ENCODE data around the gene TRMT44. TPM values are rescaled to one million over a fixed set of nuclear protein-coding genes. Genes with fewer than 3 reads are reported as not detected.

Gene TRMT44
- total RNA-seq, 1 experiment from 2014 or later, result 15.3 TPM

DNA sequence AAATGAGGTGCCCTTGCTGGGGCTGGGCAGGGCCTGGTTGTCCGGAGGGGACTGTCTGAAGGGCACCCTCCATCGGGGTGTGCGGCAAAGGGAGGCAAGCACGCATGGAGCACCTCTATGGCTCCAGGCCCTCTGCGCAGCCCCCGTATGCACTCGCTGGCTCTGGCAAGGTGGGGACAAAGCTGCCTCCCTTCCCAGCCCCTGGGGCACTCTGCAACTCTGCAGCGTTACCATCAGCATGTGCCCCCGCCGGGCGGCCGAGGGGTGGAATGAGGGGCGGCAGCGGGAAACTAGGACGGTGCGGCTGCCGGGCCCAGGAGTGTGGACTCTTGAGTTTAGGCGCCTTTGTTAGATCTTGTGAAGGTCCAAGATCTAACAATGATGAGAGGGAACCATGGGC, 26.4 kb downstream of the TRMT44 start:
- POLR2A ChIA-PET (ENCODE audit: unreplicated experiment), result no interaction called here
- H3K9me3 ChIP-seq (ENCODE audit: low read length), result no peaks in the 10 kb centered on the region
- no peaks in the 10 kb centered on the region for H4K20me1 ChIP-seq (ENCODE audit: low read length)
- H3K4me3 ChIP-seq (ENCODE audit: low read length), result no peak overlapping the region
- no peak overlapping the region for H2AFZ ChIP-seq (ENCODE audit: low read length)
- no peaks in the 10 kb centered on the region for H3K9me2 ChIP-seq (replicated peaks; ENCODE audit: low read length)
- no peak for TF ChIP-seq EZH2 (IDR thresholded peaks at IDR 0.05; ENCODE audit: low read length, unreplicated experiment)
- TF ChIP-seq, protein P1, sequence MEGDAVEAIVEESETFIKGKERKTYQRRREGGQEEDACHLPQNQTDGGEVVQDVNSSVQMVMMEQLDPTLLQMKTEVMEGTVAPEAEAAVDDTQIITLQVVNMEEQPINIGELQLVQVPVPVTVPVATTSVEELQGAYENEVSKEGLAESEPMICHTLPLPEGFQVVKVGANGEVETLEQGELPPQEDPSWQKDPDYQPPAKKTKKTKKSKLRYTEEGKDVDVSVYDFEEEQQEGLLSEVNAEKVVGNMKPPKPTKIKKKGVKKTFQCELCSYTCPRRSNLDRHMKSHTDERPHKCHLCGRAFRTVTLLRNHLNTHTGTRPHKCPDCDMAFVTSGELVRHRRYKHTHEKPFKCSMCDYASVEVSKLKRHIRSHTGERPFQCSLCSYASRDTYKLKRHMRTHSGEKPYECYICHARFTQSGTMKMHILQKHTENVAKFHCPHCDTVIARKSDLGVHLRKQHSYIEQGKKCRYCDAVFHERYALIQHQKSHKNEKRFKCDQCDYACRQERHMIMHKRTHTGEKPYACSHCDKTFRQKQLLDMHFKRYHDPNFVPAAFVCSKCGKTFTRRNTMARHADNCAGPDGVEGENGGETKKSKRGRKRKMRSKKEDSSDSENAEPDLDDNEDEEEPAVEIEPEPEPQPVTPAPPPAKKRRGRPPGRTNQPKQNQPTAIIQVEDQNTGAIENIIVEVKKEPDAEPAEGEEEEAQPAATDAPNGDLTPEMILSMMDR (conservative IDR thresholded peaks at IDR 0.05; ENCODE audit: low read depth, low read length), result no peak
- no peak for TF ChIP-seq EZH2phosphoT487 (IDR thresholded peaks at IDR 0.05; ENCODE audit: borderline replicate concordance, low read length)
- CTCF ChIA-PET, result no interaction called here
- intact Hi-C loops (cut with micrococcal nuclease), result no loop called here
- no peak overlapping the region for H3K9ac ChIP-seq (ENCODE audit: low read length)
- DNase-seq, result no peak
- H3K27me3 ChIP-seq (ENCODE audit: low read length), result no peaks in the 10 kb centered on the region
- no peaks in the 10 kb centered on the region for H3K4me1 ChIP-seq (ENCODE audit: insufficient read depth, low read length)
- no peak overlapping the region for H3K27ac ChIP-seq (ENCODE audit: low read length)
- H3K36me3 ChIP-seq (ENCODE audit: low read depth, low read length), result peaks cover 3% of the 10 kb centered on the region; the same call in 1 of the 2 replicates
- BruUV-seq (replicated peaks), result no TSS peak
- no peak for ATAC-seq
- H3K79me2 ChIP-seq (ENCODE audit: low read length), result no peaks in the 10 kb centered on the region
- no peak overlapping the region for H3K4me2 ChIP-seq (ENCODE audit: low read length)
- H3F3A ChIP-seq (ENCODE audit: low read length, unreplicated experiment), result no peaks in the 10 kb centered on the region

DNA sequence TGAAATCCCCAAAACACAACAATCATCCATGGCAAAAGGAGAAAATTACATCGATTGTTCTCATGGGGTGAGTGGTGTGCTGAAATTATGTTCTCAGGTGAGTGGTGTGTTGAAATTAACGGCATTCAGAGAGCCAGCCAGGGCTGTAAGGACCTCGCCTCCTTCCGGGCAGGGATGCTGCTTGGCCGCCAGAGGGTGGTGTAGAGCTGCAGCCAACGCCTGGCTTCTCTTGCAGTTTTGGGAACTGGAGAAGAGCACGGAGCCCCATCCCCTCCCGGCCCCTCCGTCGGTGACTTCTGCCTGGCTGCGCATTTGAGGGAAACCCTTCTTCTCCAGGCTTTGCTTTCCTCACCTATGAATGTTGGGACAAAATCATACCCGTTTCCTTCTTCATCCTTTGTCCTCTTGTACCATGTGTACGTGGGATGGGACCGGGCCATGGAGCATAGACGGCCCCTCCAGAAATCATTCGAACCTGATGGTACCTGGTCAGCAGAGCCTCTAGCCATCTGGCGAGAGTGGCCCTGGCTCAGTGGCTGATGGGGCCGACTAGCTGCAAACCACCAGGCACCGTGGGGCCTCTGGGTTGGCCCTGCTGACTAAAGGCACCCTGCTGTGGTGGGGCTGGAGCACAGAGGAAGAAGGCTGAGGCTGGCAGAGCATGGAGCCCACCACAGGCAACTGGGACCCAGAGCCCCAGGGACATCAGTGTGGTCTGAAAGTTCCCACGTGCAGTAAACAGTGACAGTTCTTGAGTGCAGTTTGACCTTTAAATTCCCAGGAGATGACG, 28.4 kb downstream of the TRMT44 start:
- POLR2A ChIA-PET (ENCODE audit: unreplicated experiment), result no interaction called here
- H3F3A ChIP-seq (ENCODE audit: low read length, unreplicated experiment), result no peaks in the 10 kb centered on the region
- no peak overlapping the region for H3K9ac ChIP-seq (ENCODE audit: low read length)
- H3K36me3 ChIP-seq (ENCODE audit: low read depth, low read length), result peaks cover 3% of the 10 kb centered on the region; the same call in 1 of the 2 replicates
- H3K27me3 ChIP-seq (ENCODE audit: low read length), result no peaks in the 10 kb centered on the region
- DNase-seq (peak; percentile 63), ATAC-seq (peak; percentile 76)
- no peak overlapping the region for H3K27ac ChIP-seq (ENCODE audit: low read length)
- no TSS peak for BruUV-seq (replicated peaks)
- H3K9me3 ChIP-seq (ENCODE audit: low read length), result no peaks in the 10 kb centered on the region
- H3K4me2 ChIP-seq (ENCODE audit: low read length), result no peak overlapping the region
- TF ChIP-seq, protein P1 (conservative IDR thresholded peaks at IDR 0.05; ENCODE audit: low read depth, low read length), result peak; percentile 90
- TF ChIP-seq EZH2phosphoT487 (IDR thresholded peaks at IDR 0.05; ENCODE audit: borderline replicate concordance, low read length) (no peak), EZH2 (IDR thresholded peaks at IDR 0.05; ENCODE audit: low read length, unreplicated experiment) (no peak)
- intact Hi-C loops (cut with micrococcal nuclease), result loop anchor here (1.0 kb wide), 1 partner anchor 125 kb away; no protein-coding TSS in a partner anchor
- CTCF ChIA-PET, result no interaction called here
- H3K4me1 ChIP-seq (ENCODE audit: insufficient read depth, low read length), result no peaks in the 10 kb centered on the region; the same call in 1 of the 2 replicates
- no peak overlapping the region for H3K4me3 ChIP-seq (ENCODE audit: low read length)
- H4K20me1 ChIP-seq (ENCODE audit: low read length), result no peaks in the 10 kb centered on the region
- H3K9me2 ChIP-seq (replicated peaks; ENCODE audit: low read length), result no peaks in the 10 kb centered on the region
- H2AFZ ChIP-seq (ENCODE audit: low read length), result no peak overlapping the region
- no peaks in the 10 kb centered on the region for H3K79me2 ChIP-seq (ENCODE audit: low read length)

DNA sequence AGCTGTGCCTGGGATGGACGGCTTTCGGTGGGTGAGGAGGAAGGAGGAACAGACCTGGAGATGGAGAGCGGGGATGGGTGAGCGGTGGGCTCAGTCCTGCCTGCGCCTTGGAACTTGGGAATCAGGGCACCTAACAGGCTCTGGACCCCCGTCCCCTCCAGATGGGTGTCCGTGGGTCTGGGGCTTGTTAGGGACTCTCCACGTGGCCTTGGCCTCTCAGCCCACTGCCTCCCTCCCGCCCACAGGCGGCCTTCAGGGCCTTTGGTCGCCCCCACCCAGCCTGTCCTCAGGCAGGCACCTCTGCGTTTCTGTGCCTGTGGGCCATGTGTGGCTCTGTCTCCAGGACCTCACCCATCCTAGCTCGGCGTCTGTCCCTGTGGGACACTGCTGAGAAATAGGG, 29.0 kb downstream of the TRMT44 start:
- no peaks in the 10 kb centered on the region for H3F3A ChIP-seq (ENCODE audit: low read length, unreplicated experiment)
- no peaks in the 10 kb centered on the region for H4K20me1 ChIP-seq (ENCODE audit: low read length)
- DNase-seq (no peak), ATAC-seq (no peak)
- peaks cover 3% of the 10 kb centered on the region; the same call in 1 of the 2 replicates for H3K36me3 ChIP-seq (ENCODE audit: low read depth, low read length)
- H3K4me1 ChIP-seq (ENCODE audit: insufficient read depth, low read length), result no peaks in the 10 kb centered on the region; the same call in 1 of the 2 replicates
- intact Hi-C loops (cut with micrococcal nuclease), result no loop called here
- H3K9ac ChIP-seq (ENCODE audit: low read length), result no peak overlapping the region
- H3K79me2 ChIP-seq (ENCODE audit: low read length), result no peaks in the 10 kb centered on the region
- H3K9me3 ChIP-seq (ENCODE audit: low read length), result no peaks in the 10 kb centered on the region
- ChIA-PET CTCF (no interaction called here), POLR2A (ENCODE audit: unreplicated experiment) (no interaction called here)
- no peak for TF ChIP-seq EZH2 (IDR thresholded peaks at IDR 0.05; ENCODE audit: low read length, unreplicated experiment)
- TF ChIP-seq, protein P1 (conservative IDR thresholded peaks at IDR 0.05; ENCODE audit: low read depth, low read length), result no peak
- TF ChIP-seq EZH2phosphoT487 (IDR thresholded peaks at IDR 0.05; ENCODE audit: borderline replicate concordance, low read length), result no peak
- H3K27me3 ChIP-seq (ENCODE audit: low read length), result no peaks in the 10 kb centered on the region
- H2AFZ ChIP-seq (ENCODE audit: low read length), result no peak overlapping the region
- H3K4me2 ChIP-seq (ENCODE audit: low read length), result no peak overlapping the region
- H3K9me2 ChIP-seq (replicated peaks; ENCODE audit: low read length), result no peaks in the 10 kb centered on the region
- H3K4me3 ChIP-seq (ENCODE audit: low read length), result no peak overlapping the region
- H3K27ac ChIP-seq (ENCODE audit: low read length), result no peak overlapping the region
- no TSS peak for BruUV-seq (replicated peaks)

All from PC-3 (cell line).